ENCODE measurements around the gene PET100. TPM values are rescaled to one million over a fixed set of nuclear protein-coding genes. Genes with fewer than 3 reads are reported as not detected.

The PET100 gene
- polyA plus RNA-seq, 1 donor from 2014 or later: 105 TPM

DNA sequence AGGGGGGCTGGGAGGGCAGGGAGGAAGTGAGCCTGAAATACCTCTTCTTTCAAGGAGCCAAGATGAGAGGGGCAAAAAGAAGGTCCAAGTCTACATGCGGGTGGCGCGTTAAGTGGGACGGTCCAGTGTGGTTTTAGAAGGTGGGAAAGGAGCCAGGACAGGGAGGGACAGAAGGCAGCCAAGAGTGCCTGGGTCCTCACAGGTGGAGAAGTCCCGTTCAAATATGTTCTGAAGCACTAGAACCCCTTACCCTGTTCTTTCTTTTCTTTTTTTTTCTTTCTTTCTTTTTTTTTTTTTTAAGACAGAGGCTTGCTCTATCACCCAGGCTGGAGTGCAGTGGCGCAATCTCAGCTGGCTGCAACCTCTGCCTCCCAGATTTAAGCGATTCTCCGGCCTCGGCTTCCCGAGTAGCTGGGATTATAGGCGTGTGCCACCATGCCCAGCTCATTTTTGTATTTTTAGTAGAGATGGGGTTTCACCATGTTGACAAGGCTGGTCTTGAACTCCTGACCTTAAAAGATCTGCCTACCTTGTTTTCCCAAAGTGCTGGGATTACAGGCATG lies 26.6 kb upstream of the PET100 start:
- Histone ChIP-seq H2AFZ (ENCODE audit: low read depth, low read length) (no peak overlapping the region), H3K9me3 (ENCODE audit: low read length) (no peaks in the 10 kb centered on the region), H3K27ac (ENCODE audit: low read length) (no peak overlapping the region), H3K36me3 (ENCODE audit: insufficient read depth, low read length) (no peaks in the 10 kb centered on the region), H3K4me3 (ENCODE audit: low read length) (no peak overlapping the region), H3K9me2 (ENCODE audit: insufficient read depth, low read length) (no peaks in the 10 kb centered on the region), H3K9ac (ENCODE audit: low read length) (no peak overlapping the region), H3K79me2 (replicated peaks; ENCODE audit: insufficient read depth, low read length) (peaks cover 9% of the 10 kb centered on the region), H3K27me3 (ENCODE audit: insufficient read depth, low read depth, low read length) (no peaks in the 10 kb centered on the region), H3K4me2 (ENCODE audit: low read length) (no peak overlapping the region), H4K20me1 (ENCODE audit: insufficient read depth) (no peaks in the 10 kb centered on the region), H3F3A (ENCODE audit: insufficient read depth, low read length, poor library complexity, severe bottlenecking) (no peaks in the 10 kb centered on the region)
- TF ChIP-seq EZH2 (IDR thresholded peaks at IDR 0.05; ENCODE audit: borderline replicate concordance, insufficient read depth, low read length, poor library complexity, severe bottlenecking) (no peak), EP300 (conservative IDR thresholded peaks at IDR 0.05; ENCODE audit: poor library complexity, severe bottlenecking) (no peak), TAF1 (IDR thresholded peaks at IDR 0.05; ENCODE audit: low read depth) (no peak)
- TF ChIP-seq, protein P1, sequence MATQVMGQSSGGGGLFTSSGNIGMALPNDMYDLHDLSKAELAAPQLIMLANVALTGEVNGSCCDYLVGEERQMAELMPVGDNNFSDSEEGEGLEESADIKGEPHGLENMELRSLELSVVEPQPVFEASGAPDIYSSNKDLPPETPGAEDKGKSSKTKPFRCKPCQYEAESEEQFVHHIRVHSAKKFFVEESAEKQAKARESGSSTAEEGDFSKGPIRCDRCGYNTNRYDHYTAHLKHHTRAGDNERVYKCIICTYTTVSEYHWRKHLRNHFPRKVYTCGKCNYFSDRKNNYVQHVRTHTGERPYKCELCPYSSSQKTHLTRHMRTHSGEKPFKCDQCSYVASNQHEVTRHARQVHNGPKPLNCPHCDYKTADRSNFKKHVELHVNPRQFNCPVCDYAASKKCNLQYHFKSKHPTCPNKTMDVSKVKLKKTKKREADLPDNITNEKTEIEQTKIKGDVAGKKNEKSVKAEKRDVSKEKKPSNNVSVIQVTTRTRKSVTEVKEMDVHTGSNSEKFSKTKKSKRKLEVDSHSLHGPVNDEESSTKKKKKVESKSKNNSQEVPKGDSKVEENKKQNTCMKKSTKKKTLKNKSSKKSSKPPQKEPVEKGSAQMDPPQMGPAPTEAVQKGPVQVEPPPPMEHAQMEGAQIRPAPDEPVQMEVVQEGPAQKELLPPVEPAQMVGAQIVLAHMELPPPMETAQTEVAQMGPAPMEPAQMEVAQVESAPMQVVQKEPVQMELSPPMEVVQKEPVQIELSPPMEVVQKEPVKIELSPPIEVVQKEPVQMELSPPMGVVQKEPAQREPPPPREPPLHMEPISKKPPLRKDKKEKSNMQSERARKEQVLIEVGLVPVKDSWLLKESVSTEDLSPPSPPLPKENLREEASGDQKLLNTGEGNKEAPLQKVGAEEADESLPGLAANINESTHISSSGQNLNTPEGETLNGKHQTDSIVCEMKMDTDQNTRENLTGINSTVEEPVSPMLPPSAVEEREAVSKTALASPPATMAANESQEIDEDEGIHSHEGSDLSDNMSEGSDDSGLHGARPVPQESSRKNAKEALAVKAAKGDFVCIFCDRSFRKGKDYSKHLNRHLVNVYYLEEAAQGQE (IDR thresholded peaks at IDR 0.05; ENCODE audit: borderline replicate concordance): no peak

DNA sequence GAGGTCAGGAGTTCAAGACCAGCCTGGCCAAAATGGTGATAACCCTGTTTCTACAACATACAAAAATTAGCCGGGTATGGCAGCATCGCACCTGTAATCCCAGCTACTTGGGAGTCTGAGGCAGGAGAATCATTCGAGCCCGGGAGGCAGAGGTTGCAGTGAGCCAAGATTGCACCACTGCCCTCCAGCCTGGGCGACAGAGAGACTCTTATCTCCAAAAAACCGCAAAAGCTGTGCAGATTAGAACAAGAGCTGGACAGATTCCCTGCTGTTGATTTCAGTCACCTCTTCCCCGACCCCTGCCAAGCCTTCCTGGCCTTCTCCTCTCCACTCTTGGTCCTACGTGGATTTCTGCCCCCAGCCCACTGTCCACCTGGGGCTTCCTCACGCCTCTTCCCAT lies 25.7 kb upstream of the PET100 start:
- Histone ChIP-seq H3K9me2 (ENCODE audit: insufficient read depth, low read length) (no peaks in the 10 kb centered on the region), H3K9me3 (ENCODE audit: low read length) (no peaks in the 10 kb centered on the region), H3K79me2 (replicated peaks; ENCODE audit: insufficient read depth, low read length) (peaks cover 7% of the 10 kb centered on the region), H3K4me3 (ENCODE audit: low read length) (no peak overlapping the region), H3K36me3 (ENCODE audit: insufficient read depth, low read length) (no peaks in the 10 kb centered on the region), H3F3A (ENCODE audit: insufficient read depth, low read length, poor library complexity, severe bottlenecking) (no peaks in the 10 kb centered on the region), H3K4me2 (ENCODE audit: low read length) (no peak overlapping the region), H3K27ac (ENCODE audit: low read length) (no peak overlapping the region), H2AFZ (ENCODE audit: low read depth, low read length) (no peak overlapping the region), H3K9ac (ENCODE audit: low read length) (no peak overlapping the region), H4K20me1 (ENCODE audit: insufficient read depth) (no peaks in the 10 kb centered on the region), H3K27me3 (ENCODE audit: insufficient read depth, low read depth, low read length) (no peaks in the 10 kb centered on the region)
- no peak for TF ChIP-seq EP300 (conservative IDR thresholded peaks at IDR 0.05; ENCODE audit: poor library complexity, severe bottlenecking)
- TF ChIP-seq EZH2 (IDR thresholded peaks at IDR 0.05; ENCODE audit: borderline replicate concordance, insufficient read depth, low read length, poor library complexity, severe bottlenecking): no peak
- TF ChIP-seq RAD21 (conservative IDR thresholded peaks at IDR 0.05): no peak
- TF ChIP-seq, protein P2, sequence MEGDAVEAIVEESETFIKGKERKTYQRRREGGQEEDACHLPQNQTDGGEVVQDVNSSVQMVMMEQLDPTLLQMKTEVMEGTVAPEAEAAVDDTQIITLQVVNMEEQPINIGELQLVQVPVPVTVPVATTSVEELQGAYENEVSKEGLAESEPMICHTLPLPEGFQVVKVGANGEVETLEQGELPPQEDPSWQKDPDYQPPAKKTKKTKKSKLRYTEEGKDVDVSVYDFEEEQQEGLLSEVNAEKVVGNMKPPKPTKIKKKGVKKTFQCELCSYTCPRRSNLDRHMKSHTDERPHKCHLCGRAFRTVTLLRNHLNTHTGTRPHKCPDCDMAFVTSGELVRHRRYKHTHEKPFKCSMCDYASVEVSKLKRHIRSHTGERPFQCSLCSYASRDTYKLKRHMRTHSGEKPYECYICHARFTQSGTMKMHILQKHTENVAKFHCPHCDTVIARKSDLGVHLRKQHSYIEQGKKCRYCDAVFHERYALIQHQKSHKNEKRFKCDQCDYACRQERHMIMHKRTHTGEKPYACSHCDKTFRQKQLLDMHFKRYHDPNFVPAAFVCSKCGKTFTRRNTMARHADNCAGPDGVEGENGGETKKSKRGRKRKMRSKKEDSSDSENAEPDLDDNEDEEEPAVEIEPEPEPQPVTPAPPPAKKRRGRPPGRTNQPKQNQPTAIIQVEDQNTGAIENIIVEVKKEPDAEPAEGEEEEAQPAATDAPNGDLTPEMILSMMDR (IDR thresholded peaks at IDR 0.05; ENCODE audit: poor library complexity, severe bottlenecking): no peak
- TF ChIP-seq POLR2AphosphoS5 (IDR thresholded peaks at IDR 0.05): no peak

All from neural cell (in vitro differentiated cells).